ENCODE data around the gene ADAMTS2. TPM values are rescaled to one million over a fixed set of nuclear protein-coding genes. Genes with fewer than 3 reads are reported as not detected.
"Not testable (repeated sequence)": the region's sequence is repeated elsewhere in the genome, so short reads cannot be mapped to it uniquely, and the experiment has no call there.

ADAMTS2 gene
- total RNA-seq, 1 donor from 2014 or later, result 93.2 TPM

DNA sequence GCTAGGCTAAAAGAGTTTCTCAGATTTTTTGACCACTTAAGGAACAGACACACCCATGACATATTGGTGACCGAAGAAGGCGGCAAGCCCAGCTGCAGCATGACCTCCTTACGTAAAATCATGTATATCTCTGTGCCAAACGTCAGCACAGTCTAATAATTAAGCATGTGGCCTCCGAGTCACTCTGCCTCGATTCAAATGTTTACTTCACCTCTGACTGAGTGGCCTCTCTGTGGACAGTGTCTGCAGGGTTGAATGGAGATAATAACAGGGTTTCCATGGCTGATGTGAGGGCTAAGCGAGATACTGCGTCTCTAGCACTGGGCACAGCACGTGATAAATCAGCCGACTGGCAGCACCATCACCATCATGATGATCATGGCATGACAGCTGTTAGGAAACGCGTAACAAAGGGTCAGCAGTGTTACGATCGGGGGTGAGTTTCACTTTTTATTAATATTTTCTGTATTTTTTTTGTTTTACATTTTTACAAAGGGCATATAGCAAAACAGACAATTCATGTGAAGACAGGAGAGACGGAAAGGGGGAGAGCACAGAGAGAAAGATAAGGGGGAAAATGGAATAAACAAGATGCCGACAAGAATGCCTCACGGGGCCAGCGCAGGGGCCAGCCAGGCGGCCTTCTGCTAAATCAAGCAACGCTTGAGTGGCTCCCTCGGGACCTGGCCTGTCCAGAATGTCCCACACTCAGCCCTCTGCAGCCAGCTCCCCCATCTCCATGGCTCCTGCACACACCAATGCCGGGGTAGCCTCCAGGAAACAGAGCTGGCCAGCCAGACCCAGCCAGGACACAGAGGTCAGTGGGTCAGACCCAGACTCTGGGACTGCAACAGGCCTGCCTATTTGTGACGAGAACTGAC, 60.3 kb downstream of the ADAMTS2 start:
- TF ChIP-seq, protein P1, sequence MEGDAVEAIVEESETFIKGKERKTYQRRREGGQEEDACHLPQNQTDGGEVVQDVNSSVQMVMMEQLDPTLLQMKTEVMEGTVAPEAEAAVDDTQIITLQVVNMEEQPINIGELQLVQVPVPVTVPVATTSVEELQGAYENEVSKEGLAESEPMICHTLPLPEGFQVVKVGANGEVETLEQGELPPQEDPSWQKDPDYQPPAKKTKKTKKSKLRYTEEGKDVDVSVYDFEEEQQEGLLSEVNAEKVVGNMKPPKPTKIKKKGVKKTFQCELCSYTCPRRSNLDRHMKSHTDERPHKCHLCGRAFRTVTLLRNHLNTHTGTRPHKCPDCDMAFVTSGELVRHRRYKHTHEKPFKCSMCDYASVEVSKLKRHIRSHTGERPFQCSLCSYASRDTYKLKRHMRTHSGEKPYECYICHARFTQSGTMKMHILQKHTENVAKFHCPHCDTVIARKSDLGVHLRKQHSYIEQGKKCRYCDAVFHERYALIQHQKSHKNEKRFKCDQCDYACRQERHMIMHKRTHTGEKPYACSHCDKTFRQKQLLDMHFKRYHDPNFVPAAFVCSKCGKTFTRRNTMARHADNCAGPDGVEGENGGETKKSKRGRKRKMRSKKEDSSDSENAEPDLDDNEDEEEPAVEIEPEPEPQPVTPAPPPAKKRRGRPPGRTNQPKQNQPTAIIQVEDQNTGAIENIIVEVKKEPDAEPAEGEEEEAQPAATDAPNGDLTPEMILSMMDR (IDR thresholded peaks at IDR 0.05), result no peak
- Mint-ChIP-seq H3K9me3 (ENCODE audit: low read depth) (peaks cover 6% of the 10 kb centered on the region), H3K4me1 (ENCODE audit: low read depth) (peaks cover 16% of the 10 kb centered on the region), H3K27me3 (ENCODE audit: low read depth) (no peaks in the 10 kb centered on the region), H3K36me3 (ENCODE audit: low read depth) (no peaks in the 10 kb centered on the region), H3K4me3 (ENCODE audit: unreplicated experiment) (no peak overlapping the region), H3K27ac (ENCODE audit: unreplicated experiment) (peak overlapping the region; percentile 22)
- DNase-seq (ENCODE audit: low spot score), result peak; percentile 72

DNA sequence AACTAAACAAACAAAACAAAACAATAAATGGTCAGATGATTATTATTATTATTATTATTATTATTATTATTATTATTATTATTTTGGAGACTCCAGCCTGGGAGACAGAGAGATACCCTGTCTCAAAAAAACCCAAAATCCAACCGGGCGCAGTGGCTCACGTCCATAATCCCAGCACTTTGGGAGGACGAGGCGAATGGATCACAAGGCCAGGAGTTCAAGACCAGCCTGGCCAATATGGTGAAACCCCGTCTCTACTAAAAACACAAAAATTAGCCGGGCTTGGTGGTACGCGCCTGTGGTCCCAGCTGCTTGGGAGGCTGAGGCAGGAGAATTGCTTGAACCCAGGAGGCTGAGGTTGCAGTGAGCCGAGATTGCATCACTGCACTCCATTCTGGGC, 61.4 kb downstream of the ADAMTS2 start:
- not testable (repeated sequence) for H3K4me3 Mint-ChIP-seq (ENCODE audit: unreplicated experiment); H3K36me3 Mint-ChIP-seq (ENCODE audit: low read depth); H3K27me3 Mint-ChIP-seq (ENCODE audit: low read depth)

DNA sequence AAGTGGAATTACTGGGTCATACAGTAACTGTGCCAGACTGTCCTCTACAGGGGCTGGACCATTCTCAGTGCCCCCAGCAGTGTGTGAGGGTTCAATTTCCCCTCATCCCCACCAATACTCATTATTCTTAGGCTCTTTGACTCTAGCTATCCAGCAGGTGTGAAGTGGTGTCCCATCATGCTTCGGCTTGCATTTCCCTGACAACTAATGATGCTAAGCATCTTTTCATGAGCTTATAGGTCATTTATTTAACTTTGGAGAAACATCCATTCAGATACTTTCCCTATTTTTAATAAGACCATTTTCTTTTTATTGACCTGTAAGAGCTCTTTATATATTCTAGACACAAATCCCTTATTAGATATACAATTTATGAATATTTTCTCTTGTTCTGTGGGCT, 63.6 kb downstream of the ADAMTS2 start:
- TF ChIP-seq, protein P1 (IDR thresholded peaks at IDR 0.05), result no peak
- Mint-ChIP-seq H3K9me3 (ENCODE audit: low read depth) (peaks cover 6% of the 10 kb centered on the region), H3K4me3 (ENCODE audit: unreplicated experiment) (no peak overlapping the region), H3K27ac (ENCODE audit: unreplicated experiment) (no peak overlapping the region), H3K27me3 (ENCODE audit: low read depth) (no peaks in the 10 kb centered on the region), H3K36me3 (ENCODE audit: low read depth) (no peaks in the 10 kb centered on the region), H3K4me1 (ENCODE audit: low read depth) (peaks cover 32% of the 10 kb centered on the region)
- peak; percentile 13 for DNase-seq (ENCODE audit: low spot score)

More for the DNA sequence above, 61.4 kb downstream of the ADAMTS2 start:
- peaks cover 22% of the 10 kb centered on the region for H3K4me1 Mint-ChIP-seq (ENCODE audit: low read depth)
- peak; percentile 5 for DNase-seq (ENCODE audit: low spot score)
- not testable (repeated sequence) for H3K27ac Mint-ChIP-seq (ENCODE audit: unreplicated experiment); H3K9me3 Mint-ChIP-seq (ENCODE audit: low read depth)

DNA sequence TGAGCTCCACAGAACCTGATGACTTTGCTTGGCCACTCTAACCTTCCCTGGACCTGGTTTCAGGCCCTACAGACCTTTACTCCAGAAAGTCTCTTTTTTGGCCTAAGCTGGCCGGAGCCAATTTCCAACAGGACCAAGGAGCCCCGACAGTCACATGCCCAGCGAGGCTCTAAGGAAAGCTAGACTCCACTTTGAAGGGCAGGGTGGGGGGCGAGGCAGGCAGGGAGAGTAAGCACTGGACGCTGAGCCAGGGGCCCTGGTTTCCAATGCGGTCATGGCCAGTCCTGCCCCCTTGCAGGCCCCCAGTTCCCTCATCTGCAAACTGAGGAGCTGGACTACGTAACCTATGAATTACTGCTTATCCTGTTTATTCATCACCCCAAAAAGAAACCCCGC, 65.2 kb downstream of the ADAMTS2 start:
- TF ChIP-seq, protein P1 (IDR thresholded peaks at IDR 0.05), result no peak
- Mint-ChIP-seq H3K4me3 (ENCODE audit: unreplicated experiment) (no peak overlapping the region), H3K27ac (ENCODE audit: unreplicated experiment) (peak overlapping the region; percentile 17), H3K9me3 (ENCODE audit: low read depth) (peaks cover 6% of the 10 kb centered on the region), H3K27me3 (ENCODE audit: low read depth) (no peaks in the 10 kb centered on the region), H3K36me3 (ENCODE audit: low read depth) (no peaks in the 10 kb centered on the region), H3K4me1 (ENCODE audit: low read depth) (peaks cover 40% of the 10 kb centered on the region)
- DNase-seq (ENCODE audit: low spot score), result peak; percentile 44

DNA sequence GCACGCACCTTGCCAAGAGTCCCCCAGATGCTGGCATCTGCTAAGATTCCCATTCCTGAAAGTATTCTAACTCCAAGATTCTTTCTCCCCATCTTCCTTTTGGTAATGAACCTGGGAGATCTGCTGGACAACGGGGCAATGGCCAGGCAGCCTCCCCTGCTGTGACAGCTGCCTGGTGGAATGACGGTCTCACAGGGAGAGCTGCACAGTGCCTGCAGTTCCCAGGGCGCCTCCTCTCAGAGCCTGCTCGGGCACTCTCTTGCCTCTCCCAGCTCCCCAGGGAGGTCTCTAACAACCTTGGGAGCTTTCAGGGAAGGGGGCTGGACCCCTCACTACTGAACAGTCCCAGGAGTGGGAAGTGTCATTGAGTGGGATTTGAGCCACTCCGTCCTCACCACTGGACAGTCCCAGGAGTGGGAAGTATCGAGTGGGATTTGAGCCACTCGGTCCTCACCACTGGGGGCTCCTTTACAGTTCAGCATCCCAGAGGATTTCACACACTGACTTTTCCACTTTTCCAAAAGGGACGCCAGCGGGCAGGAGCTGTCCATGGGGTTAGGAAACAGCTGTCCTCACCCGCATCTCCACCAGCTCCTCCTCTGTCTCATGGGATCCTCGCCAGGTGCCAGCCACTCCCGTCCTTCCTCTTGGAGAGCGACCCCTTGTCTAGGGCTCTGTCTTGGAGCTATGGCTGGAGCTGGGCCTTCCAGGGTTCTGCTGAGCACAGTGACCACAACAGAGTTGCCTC, 65.7 kb downstream of the ADAMTS2 start:
- H3K36me3 Mint-ChIP-seq (ENCODE audit: low read depth), result no peaks in the 10 kb centered on the region
- TF ChIP-seq, protein P1 (IDR thresholded peaks at IDR 0.05), result no peak
- peak; percentile 66 for DNase-seq (ENCODE audit: low spot score)
- peaks cover 6% of the 10 kb centered on the region for H3K9me3 Mint-ChIP-seq (ENCODE audit: low read depth)
- H3K27me3 Mint-ChIP-seq (ENCODE audit: low read depth), result no peaks in the 10 kb centered on the region
- H3K4me1 Mint-ChIP-seq (ENCODE audit: low read depth), result peaks cover 41% of the 10 kb centered on the region
- no peak overlapping the region for H3K4me3 Mint-ChIP-seq (ENCODE audit: unreplicated experiment)
- peak overlapping the region; percentile 18 for H3K27ac Mint-ChIP-seq (ENCODE audit: unreplicated experiment)
